ENCODE measurements around the gene NUP214.
A peak's percentile ranks its signal among the peaks of the same experiment; 100 is the strongest.

NUP214 gene

DNA sequence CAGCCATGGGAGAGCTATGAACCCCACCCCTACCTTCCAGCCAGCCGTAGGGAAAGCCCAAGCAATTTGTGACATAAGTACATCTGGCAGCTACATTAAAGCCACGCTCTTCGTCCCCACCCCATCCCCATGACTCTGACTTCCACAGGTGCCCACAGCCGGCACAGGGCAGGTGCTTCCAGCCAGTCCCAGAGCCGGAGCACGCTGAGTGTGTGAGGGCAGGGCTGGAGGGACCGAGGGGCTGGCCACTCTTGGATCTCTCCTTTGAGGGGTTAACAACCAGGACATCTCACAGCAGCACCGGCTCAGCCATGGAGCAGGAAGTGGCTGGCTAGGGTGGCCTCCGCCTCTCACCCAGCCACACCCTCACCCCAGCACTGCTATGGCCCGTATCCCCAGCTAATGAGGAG, 153.3 kb downstream of the NUP214 start:
- Mint-ChIP-seq H3K27ac (peak overlapping the region; percentile 89), H3K9me3 (no peaks in the 10 kb centered on the region), H3K4me1 (peaks cover 24% of the 10 kb centered on the region), H3K4me3 (peak overlapping the region; percentile 98), H3K36me3 (peaks cover 28% of the 10 kb centered on the region)
- ATAC-seq (peak; percentile 5), DNase-seq (ENCODE audit: low spot score in 2 of 2) (peak in 1 of 2 donors; percentile 73)

DNA sequence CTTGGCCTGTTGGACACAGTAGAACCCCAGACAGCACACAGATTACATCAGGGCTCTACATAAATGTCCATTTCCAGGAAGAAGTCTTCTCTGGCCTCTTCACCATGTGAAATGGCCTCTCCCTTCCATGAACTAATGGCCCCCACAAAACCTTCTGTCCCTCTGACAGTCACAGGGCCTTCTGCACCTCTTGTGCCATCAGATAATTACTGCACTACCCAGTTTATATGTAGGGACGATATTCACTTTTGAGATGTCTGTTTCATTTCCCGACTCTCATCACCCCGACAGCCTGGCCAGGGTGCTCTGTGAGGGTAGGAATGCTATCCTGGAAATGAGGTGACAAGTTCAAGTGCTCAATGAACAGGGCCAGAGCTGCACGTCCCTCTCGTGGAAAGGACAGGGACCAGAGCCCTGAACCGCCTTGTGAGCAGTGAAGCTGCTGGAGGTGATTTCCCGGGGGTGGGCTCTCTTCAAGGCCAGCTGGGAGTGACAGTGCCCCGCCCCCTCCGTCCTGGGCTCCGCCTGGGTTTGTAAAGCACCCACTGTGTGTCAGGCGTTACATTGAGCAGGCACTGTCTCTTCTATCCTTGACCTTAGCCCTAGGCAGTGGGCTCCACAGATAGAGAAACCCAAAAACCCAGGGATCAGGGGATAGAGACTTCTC, 153.9 kb downstream of the NUP214 start:
- Mint-ChIP-seq H3K4me3 (peak overlapping the region; percentile 98), H3K4me1 (peaks cover 24% of the 10 kb centered on the region), H3K36me3 (peaks cover 22% of the 10 kb centered on the region), H3K27ac (peak overlapping the region; percentile 89), H3K9me3 (no peaks in the 10 kb centered on the region)
- ATAC-seq: no peak
- no peak for DNase-seq (ENCODE audit: low spot score in 2 of 2)

DNA sequence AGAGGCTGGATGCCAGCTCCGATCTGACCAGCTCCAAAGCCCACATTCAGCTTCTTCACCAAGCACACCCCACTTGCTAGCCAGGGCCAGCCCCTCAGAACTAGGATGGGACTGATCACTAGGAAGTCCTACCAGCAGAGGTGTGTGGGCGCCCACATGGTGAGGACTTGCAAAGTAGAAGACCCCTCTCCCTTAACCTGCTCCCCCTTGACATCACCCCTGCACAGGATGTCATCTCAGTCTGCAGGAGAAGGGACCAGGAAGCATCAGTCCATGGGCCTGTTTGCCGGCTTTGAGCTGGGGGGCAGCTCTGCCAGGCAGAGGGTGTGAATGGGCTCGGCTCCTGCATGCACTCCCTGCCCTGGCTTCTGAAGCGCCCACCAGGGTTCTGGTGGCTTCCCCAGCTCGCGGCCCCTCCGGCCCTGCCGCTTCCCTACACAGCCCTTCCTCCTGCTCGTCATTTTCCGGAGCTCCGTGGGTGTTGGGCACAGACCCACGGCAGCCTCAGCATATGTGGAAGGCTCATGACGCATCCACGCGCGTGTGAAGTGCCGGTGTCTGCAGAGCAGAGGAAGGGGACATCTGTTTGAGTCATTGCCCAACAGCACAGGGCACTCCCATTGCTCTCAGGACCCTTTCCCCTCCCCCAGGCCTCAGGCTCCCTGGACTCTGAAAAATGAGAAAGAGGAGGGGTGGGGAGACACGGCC, 154.6 kb downstream of the NUP214 start:
- DNase-seq (ENCODE audit: low spot score in 2 of 2) (no peak), ATAC-seq (no peak)
- Mint-ChIP-seq H3K4me3 (no peak overlapping the region), H3K36me3 (peaks cover 15% of the 10 kb centered on the region), H3K9me3 (no peaks in the 10 kb centered on the region), H3K27ac (no peak overlapping the region), H3K4me1 (peaks cover 24% of the 10 kb centered on the region)

DNA sequence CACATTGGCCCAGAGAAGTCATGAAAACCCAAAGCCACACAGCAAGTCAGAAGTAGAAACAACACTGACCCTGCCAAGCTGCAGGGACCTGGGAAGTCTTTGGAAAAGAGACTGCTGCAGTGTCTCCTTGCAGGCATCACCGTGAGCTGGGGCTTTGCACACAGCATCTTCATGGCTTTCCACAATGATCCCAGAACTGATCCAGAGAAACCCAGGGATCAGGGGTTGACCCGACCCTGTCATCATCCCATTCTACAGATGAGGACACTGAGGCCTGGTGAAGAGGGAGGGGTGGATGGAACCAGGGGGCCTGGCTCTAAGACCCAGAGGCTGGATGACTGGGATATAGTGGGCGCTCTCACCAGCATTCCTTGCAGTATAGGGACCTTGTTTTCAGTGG, 155.3 kb downstream of the NUP214 start:
- no peaks in the 10 kb centered on the region for H3K9me3 Mint-ChIP-seq
- H3K36me3 Mint-ChIP-seq: peaks cover 9% of the 10 kb centered on the region
- H3K4me1 Mint-ChIP-seq: peaks cover 24% of the 10 kb centered on the region
- DNase-seq (ENCODE audit: low spot score in 2 of 2) (no peak), ATAC-seq (no peak)
- no peak overlapping the region for H3K27ac Mint-ChIP-seq
- no peak overlapping the region for H3K4me3 Mint-ChIP-seq

DNA sequence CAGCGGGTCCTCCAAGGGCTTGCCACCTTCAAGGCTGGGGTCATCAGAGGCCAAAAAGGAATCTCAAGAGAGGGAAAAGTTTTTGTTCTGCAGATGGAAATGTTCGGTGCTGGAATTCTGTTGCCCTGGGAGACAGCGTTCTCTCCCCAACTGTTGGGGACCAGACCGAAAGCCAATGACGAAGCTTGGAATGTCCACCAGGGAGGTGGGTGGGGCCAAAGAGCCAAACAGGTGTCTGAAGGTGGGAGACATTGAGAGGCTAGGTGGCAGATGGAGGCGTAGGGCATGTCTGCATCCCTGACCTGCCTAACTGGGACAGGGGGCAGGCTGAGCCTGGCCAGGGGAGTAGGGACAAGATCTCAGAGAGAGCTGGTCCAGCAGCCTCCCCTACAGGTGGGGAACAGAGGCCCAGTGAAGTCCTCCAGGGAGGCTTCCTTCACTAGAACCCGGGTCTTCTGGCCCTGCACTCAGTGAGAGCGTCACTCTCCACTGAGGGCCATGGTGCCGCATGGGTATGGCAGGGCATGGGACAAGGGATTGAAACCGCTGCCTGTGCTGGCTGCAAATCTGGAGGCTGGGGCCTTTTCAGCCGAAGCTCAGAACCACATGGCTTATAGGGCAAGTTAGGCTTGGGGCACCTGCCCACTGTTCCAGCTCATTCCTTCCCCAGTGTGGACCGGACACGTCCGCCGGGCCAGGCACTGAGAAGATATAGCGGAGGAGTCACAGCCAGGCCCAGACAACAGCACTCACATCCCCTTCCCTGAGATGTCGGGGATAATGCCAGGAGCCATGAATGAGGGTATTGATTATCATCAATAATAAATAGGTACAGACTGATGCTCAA, 156.0 kb downstream of the NUP214 start:
- H3K9me3 Mint-ChIP-seq: no peaks in the 10 kb centered on the region
- no peak for ATAC-seq
- H3K36me3 Mint-ChIP-seq: peaks cover 2% of the 10 kb centered on the region
- peaks cover 24% of the 10 kb centered on the region for H3K4me1 Mint-ChIP-seq
- H3K27ac Mint-ChIP-seq: no peak overlapping the region
- no peak for DNase-seq (ENCODE audit: low spot score in 2 of 2)
- peak overlapping the region; percentile 40 for H3K4me3 Mint-ChIP-seq

DNA sequence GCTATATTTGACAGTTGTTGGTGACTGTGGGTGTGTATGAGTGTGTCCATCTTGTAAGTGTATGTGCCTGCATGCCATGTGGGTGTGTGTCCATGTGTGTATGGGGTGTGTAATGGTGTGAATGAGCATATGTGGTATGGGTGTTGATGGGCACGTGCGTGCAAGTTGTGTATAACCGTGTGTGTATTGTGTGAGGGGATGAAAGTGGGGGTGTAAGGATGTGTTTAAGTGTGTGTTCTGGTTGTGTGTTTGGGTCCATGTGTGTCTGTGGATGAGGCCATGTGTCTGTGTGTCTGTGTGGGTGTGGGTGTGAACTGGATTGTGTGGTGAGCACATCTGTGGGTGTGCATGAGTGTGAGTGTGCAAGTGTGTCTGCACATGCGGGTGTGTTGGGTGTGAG, 156.8 kb downstream of the NUP214 start:
- H3K4me3 Mint-ChIP-seq: peak overlapping the region; percentile 40
- H3K9me3 Mint-ChIP-seq: no peaks in the 10 kb centered on the region
- no peak for DNase-seq (ENCODE audit: low spot score in 2 of 2)

DNA sequence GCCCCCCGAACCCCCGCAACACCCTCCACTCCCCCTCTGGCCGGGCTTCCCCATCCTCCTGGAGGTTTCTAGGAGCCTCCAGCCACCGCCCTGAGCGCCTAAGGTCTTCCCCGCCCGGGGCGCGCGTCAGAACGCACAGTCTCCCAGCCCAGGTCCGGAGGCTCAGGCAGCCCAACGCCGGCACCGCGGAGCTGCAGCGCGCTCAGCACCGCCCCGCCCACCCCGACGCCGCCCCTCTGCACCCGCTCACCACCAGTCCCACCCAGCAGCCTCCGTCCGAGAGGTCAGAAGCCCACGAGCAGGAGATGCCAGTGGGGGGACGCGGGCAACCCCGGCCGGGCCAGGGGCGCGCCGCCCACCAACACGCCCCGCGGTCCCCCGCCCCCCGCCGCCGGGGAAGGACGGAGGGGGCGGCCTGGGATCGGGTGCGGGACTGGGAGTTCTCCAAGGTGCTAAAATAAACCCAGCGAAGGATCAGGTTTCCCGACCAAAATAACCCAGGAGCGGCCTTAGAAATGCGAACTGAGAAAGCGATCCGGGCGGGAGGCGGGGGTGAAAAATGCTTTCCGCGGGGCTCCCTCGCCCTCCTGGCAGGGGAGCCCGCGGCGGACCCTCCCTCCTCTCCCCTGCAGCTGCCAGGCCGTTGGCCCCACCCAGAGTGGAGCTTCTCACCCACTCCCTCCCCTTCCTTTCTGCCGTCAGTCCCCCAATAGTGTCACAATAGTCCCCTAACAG, 157.5 kb downstream of the NUP214 start:
- Mint-ChIP-seq H3K4me3 (peak overlapping the region; percentile 40), H3K36me3 (no peaks in the 10 kb centered on the region), H3K9me3 (no peaks in the 10 kb centered on the region), H3K27ac (no peak overlapping the region), H3K4me1 (peaks cover 24% of the 10 kb centered on the region)
- no peak for DNase-seq (ENCODE audit: low spot score in 2 of 2)
- no peak for ATAC-seq

More for the DNA sequence above, 156.8 kb downstream of the NUP214 start:
- Mint-ChIP-seq H3K27ac (peak overlapping the region; percentile 3), H3K4me1 (peaks cover 24% of the 10 kb centered on the region), H3K36me3 (no peaks in the 10 kb centered on the region)
- no peak for ATAC-seq
